KOPT-K1 (cell line): Measurements from ENCODE around the gene MEIS3.
"Not testable (repeated sequence)": the region's sequence is repeated elsewhere in the genome, so short reads cannot be mapped to it uniquely, and the experiment has no call there.

Source experiments
- H3K27ac ChIP-seq: fragments of 200-600 bp; sonication (generic); 2 replicates; pipeline ENCODE4 v1.5.1; 2016; ENCODE audit warnings: antibody characterized with exemption, mild to moderate bottlenecking, low read depth, low read length; ENCODE audit not compliant: poor library complexity, severe bottlenecking
- H3K36me3 ChIP-seq: fragments of 200-600 bp; sonication (generic); 2 replicates; pipeline ENCODE4 v1.5.1; 2017; ENCODE audit warnings: antibody characterized with exemption, mild to moderate bottlenecking, low read length, moderate library complexity; ENCODE audit not compliant: insufficient read depth
- H3K9me3 ChIP-seq: fragments of 200-600 bp; sonication (generic); 2 replicates; pipeline ENCODE4 v1.5.1; 2017; ENCODE audit warnings: antibody characterized with exemption, low read length, mild to moderate bottlenecking; ENCODE audit not compliant: insufficient read depth, poor library complexity, severe bottlenecking

The MEIS3 gene

GRCh38 chr19:47374876-47375693 lies 44.2 kb downstream of the MEIS3 start:
- H3K9me3 ChIP-seq, result no peaks in the 10 kb centered on the region
- no peak overlapping the region for H3K27ac ChIP-seq
- H3K36me3 ChIP-seq, result peaks cover 94% of the 10 kb centered on the region

- H3K27ac ChIP-seq, result no peak overlapping the region
- H3K36me3 ChIP-seq, result peaks cover 98% of the 10 kb centered on the region
- H3K9me3 ChIP-seq, result no peaks in the 10 kb centered on the region
Measured at GRCh38 chr19:47373246-47374240, 45.8 kb downstream of the MEIS3 start.

DNA sequence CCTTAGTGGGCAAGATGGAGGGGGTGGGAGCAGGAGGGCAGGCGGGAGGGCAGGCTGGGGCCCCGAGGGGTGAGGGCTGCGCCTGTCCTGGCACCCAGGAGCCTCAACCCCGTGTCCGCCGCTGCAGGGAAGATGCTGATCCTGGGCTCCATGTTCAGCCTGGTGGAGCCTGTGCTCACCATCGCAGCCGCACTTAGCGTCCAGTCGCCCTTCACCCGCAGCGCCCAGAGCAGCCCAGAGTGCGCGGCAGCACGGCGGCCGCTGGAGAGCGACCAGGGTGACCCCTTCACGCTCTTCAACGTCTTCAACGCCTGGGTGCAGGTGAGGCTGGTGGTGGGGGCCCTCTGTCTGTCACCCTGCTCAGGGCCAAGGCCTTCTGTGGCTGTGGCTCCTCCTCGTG lies 46.7 kb downstream of the MEIS3 start:
- H3K36me3 ChIP-seq, result peaks cover 91% of the 10 kb centered on the region
- no peak overlapping the region for H3K27ac ChIP-seq
- H3K9me3 ChIP-seq, result no peaks in the 10 kb centered on the region

DNA sequence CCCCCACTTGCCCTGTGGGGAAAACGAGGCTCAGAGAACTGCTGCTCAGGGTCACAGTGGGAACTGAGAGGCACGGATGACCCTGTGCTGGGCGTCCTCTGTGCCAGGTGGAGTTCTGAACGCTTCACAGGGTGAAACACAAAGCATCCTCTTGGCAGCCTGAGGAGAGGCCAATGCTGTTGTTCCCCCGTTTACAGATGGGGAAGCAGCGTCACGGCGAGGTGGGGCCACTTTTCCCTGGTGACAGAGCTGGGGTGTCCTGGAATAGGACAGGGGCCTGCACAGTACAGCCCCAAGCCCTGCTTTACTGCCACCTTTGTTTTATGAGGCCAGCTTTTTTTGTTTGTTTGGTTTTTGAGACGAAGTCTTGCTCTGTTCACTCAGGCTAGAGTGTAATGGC lies 48.1 kb downstream of the MEIS3 start:
- Histone ChIP-seq H3K36me3 (peaks cover 87% of the 10 kb centered on the region), H3K9me3 (no peaks in the 10 kb centered on the region), H3K27ac (no peak overlapping the region)

DNA sequence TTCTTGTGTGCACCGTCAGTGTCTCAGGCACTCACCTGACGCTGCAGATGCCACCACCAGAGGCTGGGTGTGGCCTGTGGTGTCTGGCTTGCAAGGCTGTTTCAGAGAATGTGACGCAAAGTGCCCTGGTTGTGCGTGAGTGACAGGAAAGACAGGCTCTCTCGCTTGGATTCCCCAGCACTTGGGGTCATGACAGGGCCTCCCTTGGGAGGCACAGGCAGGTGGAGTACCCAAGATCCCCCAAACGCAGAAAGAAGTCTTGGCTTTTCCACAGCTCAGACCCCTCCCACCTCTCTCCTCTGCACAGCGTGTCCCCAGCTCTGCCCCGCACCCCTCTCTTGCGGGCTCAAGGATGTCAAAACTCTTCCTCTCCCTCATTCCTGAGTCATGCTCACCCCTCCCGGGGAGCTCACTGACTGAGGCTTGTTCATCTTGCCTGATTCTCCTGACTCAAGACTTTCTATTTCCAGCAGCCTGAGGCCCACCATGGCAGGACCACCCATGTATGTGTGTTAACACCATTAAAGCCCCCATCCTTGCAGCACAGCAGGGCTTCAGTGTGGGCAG lies 49.2 kb downstream of the MEIS3 start:
- no peaks in the 10 kb centered on the region for H3K9me3 ChIP-seq
- H3K27ac ChIP-seq, result no peak overlapping the region
- H3K36me3 ChIP-seq, result peaks cover 85% of the 10 kb centered on the region

DNA sequence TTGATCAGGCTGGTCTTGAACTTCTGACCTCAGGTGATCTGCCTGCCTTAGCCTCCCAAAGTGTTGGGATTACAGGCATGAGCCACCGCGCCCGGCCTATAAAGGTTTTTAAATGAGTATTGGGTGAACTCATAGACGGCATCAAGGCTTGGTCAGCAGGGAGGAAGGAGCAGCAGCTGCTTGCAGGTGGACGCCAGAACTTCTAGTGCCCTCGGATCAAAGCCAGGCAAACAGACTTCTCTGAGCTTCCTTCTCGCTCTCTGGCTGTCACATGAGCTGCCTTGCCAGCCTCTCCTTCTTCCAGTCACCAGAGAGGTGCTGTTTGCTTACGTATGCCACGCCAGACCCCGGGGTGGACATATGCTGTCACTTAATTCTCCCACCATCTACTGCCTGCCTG lies 53.9 kb downstream of the MEIS3 start:
- not testable (repeated sequence) for H3K9me3 ChIP-seq, H3K27ac ChIP-seq
- H3K36me3 ChIP-seq, result peaks cover 82% of the 10 kb centered on the region

- Histone ChIP-seq H3K9me3 (no peaks in the 10 kb centered on the region), H3K36me3 (peaks cover 82% of the 10 kb centered on the region), H3K27ac (no peak overlapping the region)
Measured at GRCh38 chr19:47363758-47364531, 55.4 kb downstream of the MEIS3 start.

GRCh38 chr19:47362321-47362720 lies 57.0 kb downstream of the MEIS3 start:
- Histone ChIP-seq H3K36me3 (peaks cover 92% of the 10 kb centered on the region), H3K27ac (no peak overlapping the region), H3K9me3 (no peaks in the 10 kb centered on the region)

DNA sequence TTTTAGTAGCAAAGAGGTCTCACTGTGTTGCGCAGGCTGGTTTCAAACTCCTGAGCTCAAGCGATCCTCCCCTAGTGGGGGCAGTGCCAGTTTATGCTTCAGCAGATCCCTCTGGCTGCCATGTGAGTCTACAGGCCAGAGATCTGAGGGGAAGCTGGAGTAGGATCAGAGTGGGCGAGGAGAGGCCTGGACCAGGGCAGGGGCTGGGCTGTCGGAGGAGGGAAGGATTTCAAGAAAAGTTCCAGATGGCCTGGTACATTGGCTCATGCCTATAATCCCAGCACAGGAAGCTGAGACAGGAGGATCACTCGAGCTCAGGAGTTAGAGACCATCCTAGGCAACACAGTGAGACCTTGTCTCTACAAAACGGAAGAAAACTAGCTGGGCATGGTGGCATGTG lies 60.4 kb downstream of the MEIS3 start:
- no peaks in the 10 kb centered on the region for H3K9me3 ChIP-seq
- peaks cover 98% of the 10 kb centered on the region for H3K36me3 ChIP-seq
- H3K27ac ChIP-seq, result no peak overlapping the region

DNA sequence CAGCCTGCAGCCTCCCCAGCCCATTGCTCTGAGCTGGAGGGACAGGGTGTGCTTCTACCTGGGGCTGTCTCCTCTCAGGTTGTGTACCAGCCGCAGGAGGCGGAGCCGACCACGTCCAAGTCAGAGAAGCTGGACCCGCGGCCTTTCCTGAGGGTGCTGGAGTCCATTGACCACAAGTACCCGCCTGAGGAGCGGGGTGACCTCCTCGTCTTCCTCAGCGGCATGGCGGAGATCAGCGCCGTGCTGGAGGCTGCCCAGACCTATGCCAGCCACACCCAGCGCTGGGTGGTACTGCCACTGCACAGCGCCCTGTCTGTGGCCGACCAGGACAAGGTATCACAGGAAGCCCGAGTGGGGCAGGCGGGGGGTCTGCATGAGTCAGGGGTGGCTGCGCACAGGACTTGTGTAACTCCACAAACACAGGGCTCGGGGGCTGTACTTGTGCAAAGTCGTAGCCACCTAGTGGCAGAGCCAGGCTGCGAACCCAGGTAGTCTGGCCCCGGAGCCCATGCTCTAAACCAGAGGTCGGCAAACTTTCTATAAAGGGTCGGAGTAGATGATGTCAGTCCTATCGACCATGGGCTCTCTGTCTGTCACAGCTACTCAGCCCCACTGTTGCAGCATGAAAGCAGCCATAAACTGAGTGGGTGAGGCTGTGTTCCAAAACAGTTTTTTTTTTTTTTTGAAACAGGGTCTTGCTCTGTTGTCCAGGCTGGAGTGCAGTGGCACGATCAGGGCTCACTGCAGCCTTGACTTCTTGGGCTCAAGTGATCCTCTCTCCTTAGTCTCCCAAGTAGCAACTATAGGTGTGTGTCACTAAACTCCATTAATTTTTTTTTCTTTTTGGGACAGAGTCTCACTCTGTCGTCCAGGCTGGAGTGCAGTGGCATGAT lies 61.3 kb downstream of the MEIS3 start:
- no peak overlapping the region for H3K27ac ChIP-seq
- peaks cover 98% of the 10 kb centered on the region for H3K36me3 ChIP-seq
- H3K9me3 ChIP-seq, result no peaks in the 10 kb centered on the region

DNA sequence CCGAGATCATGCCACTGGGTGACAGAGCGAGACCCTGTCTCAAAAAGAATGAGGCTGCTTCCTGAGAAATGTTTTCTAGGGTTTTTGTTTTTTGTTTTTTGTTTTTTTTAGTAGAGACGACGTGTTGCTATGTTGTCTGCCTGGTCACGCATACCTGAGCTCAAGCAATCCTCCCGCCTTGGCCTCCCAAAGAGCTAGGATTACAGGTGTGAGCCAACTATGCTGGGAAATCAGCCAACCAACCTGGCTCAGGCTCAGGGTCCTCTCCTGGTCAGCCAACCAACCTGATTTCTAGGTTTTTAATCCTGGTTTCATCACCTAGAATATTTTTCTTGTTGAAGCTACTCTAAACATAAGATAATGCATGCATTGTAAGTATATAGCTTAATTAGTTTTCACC lies 62.4 kb downstream of the MEIS3 start:
- Histone ChIP-seq H3K27ac (no peak overlapping the region), H3K36me3 (peaks cover 98% of the 10 kb centered on the region), H3K9me3 (no peaks in the 10 kb centered on the region)

DNA sequence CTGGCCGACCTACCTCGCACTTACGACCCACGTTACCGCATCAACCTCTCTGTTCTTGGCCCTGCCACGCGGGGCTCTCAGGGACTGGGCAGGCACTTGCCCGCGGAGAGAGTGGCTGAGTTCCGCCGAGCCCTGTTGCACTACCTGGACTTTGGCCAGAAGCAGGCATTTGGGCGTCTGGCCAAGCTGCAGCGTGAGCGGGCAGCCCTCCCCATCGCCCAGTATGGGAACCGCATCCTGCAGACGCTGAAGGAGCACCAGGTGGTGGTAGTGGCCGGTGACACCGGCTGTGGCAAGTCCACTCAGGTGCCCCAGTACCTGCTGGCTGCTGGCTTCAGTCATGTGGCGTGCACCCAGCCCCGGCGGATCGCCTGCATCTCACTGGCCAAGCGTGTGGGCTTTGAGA lies 66.0 kb downstream of the MEIS3 start:
- Histone ChIP-seq H3K36me3 (peaks cover 63% of the 10 kb centered on the region), H3K27ac (no peak overlapping the region)

More for the DNA sequence above, 66.0 kb downstream of the MEIS3 start:
- H3K9me3 ChIP-seq, result no peaks in the 10 kb centered on the region
